ENCODE data around the gene VAMP2. TPM values are rescaled to one million over a fixed set of nuclear protein-coding genes. Genes with fewer than 3 reads are reported as not detected.

The VAMP2 gene
- total and polyA plus RNA-seq, 10 of the 15 experiments (the other 5 are each of a cell fraction or from before 2014, with no cell fraction given) = 3.0 to 35.2 (median 25.0) TPM

DNA sequence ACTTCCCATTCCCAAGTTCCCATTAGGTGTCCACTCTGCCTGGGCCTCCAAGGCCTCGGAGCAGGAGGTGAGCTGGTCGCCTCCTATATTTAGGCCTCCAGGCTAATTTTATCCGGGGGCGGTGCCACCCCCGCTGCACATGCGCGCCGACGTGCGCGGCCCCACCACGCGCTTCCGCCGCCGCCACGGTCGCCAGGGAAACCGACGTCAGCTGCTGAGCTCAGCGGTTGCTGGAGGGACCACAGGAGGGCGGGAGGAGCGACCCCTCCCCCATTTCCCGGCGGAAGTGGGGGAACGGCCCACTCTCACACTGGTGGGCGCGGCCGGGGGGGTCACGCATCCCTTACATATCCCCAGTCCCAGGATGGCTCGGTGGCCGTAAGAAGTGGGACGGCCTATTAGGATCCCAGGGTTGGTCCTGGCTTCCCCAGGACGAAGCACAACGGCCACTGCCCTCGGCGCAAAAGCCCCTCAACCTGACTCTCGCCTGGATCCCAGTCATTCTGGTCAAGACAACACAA is 11.6 kb downstream of the VAMP2 start (continued):
- TF ChIP-seq MXI1 (IDR thresholded peaks at IDR 0.05; ENCODE audit: low read depth, low read length) (peak; percentile 98), SMARCA5 (IDR thresholded peaks at IDR 0.05) (peak; percentile 16; the same call in 1 of the 2 replicates), EED (IDR thresholded peaks at IDR 0.05; ENCODE audit: low read depth) (peak; percentile 49), ZNF217 (IDR thresholded peaks at IDR 0.05) (no peak), CBX3 (IDR thresholded peaks at IDR 0.05; ENCODE audit: borderline replicate concordance, low read depth) (no peak), HCFC1 (IDR thresholded peaks at IDR 0.05; ENCODE audit: low read length) (peak; percentile 38; the same call in 1 of the 2 replicates), MEF2A (IDR thresholded peaks at IDR 0.05; ENCODE audit: insufficient read depth, low read depth, low read length) (peak; percentile 86), MYB (IDR thresholded peaks at IDR 0.05; ENCODE audit: borderline replicate concordance, low read depth, low read length) (no peak), SIN3A (IDR thresholded peaks at IDR 0.05; ENCODE audit: low read depth, low read length) (peak; percentile 88), KAT2A (conservative IDR thresholded peaks at IDR 0.05; ENCODE audit: control insufficient read depth, low read depth, low read length) (no peak), JUNB (IDR thresholded peaks at IDR 0.05) (no peak), KDM1A (IDR thresholded peaks at IDR 0.05; ENCODE audit: borderline replicate concordance) (no peak), KLF5 (IDR thresholded peaks at IDR 0.05; ENCODE audit: partially characterized antibody) (peak; percentile 51), POLR2A (IDR thresholded peaks at IDR 0.05; ENCODE audit: low read depth, low read length) (peak; percentile 69), YBX1 (IDR thresholded peaks at IDR 0.05) (no peak), CREM (IDR thresholded peaks at IDR 0.05; ENCODE audit: low read depth) (peak; percentile 89), PML (IDR thresholded peaks at IDR 0.05; ENCODE audit: low read length) (no peak), BCL11A (IDR thresholded peaks at IDR 0.05; ENCODE audit: low read depth, low read length) (no peak), ATF7 (IDR thresholded peaks at IDR 0.05; ENCODE audit: low read depth) (peak; percentile 38; the same call in 1 of the 2 replicates), NBN (IDR thresholded peaks at IDR 0.05) (peak; percentile 69), SMAD1 (IDR thresholded peaks at IDR 0.05; ENCODE audit: low read depth, partially characterized antibody) (no peak), JUND (IDR thresholded peaks at IDR 0.05; ENCODE audit: low read depth, low read length) (0 out of 2 replicates have a peak, but pooled peaks have one; percentile 11), ASH2L (IDR thresholded peaks at IDR 0.05; ENCODE audit: borderline replicate concordance, low read depth) (no peak)
- TF ChIP-seq, protein P1, sequence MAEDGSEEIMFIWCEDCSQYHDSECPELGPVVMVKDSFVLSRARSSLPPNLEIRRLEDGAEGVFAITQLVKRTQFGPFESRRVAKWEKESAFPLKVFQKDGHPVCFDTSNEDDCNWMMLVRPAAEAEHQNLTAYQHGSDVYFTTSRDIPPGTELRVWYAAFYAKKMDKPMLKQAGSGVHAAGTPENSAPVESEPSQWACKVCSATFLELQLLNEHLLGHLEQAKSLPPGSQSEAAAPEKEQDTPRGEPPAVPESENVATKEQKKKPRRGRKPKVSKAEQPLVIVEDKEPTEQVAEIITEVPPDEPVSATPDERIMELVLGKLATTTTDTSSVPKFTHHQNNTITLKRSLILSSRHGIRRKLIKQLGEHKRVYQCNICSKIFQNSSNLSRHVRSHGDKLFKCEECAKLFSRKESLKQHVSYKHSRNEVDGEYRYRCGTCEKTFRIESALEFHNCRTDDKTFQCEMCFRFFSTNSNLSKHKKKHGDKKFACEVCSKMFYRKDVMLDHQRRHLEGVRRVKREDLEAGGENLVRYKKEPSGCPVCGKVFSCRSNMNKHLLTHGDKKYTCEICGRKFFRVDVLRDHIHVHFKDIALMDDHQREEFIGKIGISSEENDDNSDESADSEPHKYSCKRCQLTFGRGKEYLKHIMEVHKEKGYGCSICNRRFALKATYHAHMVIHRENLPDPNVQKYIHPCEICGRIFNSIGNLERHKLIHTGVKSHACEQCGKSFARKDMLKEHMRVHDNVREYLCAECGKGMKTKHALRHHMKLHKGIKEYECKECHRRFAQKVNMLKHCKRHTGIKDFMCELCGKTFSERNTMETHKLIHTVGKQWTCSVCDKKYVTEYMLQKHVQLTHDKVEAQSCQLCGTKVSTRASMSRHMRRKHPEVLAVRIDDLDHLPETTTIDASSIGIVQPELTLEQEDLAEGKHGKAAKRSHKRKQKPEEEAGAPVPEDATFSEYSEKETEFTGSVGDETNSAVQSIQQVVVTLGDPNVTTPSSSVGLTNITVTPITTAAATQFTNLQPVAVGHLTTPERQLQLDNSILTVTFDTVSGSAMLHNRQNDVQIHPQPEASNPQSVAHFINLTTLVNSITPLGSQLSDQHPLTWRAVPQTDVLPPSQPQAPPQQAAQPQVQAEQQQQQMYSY (CRISPR knock-in tag; IDR thresholded peaks at IDR 0.05) = no peak
- TF ChIP-seq, protein P2, sequence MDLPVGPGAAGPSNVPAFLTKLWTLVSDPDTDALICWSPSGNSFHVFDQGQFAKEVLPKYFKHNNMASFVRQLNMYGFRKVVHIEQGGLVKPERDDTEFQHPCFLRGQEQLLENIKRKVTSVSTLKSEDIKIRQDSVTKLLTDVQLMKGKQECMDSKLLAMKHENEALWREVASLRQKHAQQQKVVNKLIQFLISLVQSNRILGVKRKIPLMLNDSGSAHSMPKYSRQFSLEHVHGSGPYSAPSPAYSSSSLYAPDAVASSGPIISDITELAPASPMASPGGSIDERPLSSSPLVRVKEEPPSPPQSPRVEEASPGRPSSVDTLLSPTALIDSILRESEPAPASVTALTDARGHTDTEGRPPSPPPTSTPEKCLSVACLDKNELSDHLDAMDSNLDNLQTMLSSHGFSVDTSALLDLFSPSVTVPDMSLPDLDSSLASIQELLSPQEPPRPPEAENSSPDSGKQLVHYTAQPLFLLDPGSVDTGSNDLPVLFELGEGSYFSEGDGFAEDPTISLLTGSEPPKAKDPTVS (IDR thresholded peaks at IDR 0.05; ENCODE audit: low read depth, low read length) = no peak
- TF ChIP-seq, protein P3, sequence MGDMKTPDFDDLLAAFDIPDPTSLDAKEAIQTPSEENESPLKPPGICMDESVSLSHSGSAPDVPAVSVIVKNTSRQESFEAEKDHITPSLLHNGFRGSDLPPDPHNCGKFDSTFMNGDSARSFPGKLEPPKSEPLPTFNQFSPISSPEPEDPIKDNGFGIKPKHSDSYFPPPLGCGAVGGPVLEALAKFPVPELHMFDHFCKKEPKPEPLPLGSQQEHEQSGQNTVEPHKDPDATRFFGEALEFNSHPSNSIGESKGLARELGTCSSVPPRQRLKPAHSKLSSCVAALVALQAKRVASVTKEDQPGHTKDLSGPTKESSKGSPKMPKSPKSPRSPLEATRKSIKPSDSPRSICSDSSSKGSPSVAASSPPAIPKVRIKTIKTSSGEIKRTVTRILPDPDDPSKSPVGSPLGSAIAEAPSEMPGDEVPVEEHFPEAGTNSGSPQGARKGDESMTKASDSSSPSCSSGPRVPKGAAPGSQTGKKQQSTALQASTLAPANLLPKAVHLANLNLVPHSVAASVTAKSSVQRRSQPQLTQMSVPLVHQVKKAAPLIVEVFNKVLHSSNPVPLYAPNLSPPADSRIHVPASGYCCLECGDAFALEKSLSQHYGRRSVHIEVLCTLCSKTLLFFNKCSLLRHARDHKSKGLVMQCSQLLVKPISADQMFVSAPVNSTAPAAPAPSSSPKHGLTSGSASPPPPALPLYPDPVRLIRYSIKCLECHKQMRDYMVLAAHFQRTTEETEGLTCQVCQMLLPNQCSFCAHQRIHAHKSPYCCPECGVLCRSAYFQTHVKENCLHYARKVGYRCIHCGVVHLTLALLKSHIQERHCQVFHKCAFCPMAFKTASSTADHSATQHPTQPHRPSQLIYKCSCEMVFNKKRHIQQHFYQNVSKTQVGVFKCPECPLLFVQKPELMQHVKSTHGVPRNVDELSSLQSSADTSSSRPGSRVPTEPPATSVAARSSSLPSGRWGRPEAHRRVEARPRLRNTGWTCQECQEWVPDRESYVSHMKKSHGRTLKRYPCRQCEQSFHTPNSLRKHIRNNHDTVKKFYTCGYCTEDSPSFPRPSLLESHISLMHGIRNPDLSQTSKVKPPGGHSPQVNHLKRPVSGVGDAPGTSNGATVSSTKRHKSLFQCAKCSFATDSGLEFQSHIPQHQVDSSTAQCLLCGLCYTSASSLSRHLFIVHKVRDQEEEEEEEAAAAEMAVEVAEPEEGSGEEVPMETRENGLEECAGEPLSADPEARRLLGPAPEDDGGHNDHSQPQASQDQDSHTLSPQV (IDR thresholded peaks at IDR 0.05) = no peak

Measured in GM12878 (cell line).